ENCODE data around the gene USP47.

Gene USP47

DNA sequence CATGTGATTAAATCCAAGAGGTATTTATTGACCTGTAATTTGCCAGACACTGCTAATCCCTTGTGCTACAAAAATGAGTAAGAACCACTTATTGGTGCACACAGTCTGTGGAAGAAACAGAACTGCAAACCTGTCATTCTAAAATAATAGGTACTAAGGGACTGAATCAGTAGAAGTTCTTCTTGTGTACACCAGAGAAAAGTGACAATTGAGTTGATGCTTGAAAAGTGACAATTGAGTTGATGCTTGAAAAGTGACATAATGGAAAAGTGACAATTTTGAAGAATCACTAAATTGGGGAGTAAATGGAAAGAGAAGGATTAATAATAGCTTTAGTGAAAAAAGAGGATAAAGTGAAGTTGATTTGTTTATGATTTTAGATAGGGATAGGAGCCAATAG is 110.3 kb downstream of the USP47 start:
- Histone ChIP-seq H3K4me3 (ENCODE audit: low read depth, low read length) (no peak overlapping the region), H3K27ac (ENCODE audit: low read depth, low read length) (no peak overlapping the region), H3K79me2 (ENCODE audit: control insufficient read depth, insufficient read depth, low read length, unreplicated experiment) (no peaks in the 10 kb centered on the region), H3K27me3 (ENCODE audit: insufficient read depth, low read length) (no peaks in the 10 kb centered on the region), H3K4me1 (ENCODE audit: control insufficient read depth, insufficient read depth, low read length, unreplicated experiment) (no peaks in the 10 kb centered on the region), H3K36me3 (ENCODE audit: insufficient read depth, low read length) (peaks cover 48% of the 10 kb centered on the region), H2AFZ (ENCODE audit: low read length, unreplicated experiment) (no peak overlapping the region)

DNA sequence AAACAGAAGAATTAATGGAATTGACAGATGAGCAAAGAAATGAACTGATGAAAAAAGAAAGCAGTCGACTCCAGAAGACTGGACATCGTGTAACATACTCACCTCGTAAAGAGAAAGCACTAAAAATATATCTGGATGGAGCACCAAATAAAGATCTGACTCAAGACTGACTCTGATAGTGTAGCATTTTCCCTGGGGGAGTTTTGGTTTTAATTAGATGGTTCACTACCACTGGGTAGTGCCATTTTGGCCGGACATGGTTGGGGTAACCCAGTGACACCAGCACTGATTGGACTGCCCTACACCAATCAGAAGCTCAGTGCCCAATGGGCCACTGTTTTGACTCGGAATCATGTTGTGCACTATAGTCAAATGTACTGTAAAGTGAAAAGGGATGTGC is 114.2 kb downstream of the USP47 start:
- Histone ChIP-seq H3K79me2 (ENCODE audit: control insufficient read depth, insufficient read depth, low read length, unreplicated experiment) (no peaks in the 10 kb centered on the region), H3K4me1 (ENCODE audit: control insufficient read depth, insufficient read depth, low read length, unreplicated experiment) (no peaks in the 10 kb centered on the region), H2AFZ (ENCODE audit: low read length, unreplicated experiment) (no peak overlapping the region), H3K27me3 (ENCODE audit: insufficient read depth, low read length) (no peaks in the 10 kb centered on the region), H3K36me3 (ENCODE audit: insufficient read depth, low read length) (peaks cover 28% of the 10 kb centered on the region), H3K27ac (ENCODE audit: low read depth, low read length) (no peak overlapping the region), H3K4me3 (ENCODE audit: low read depth, low read length) (no peak overlapping the region)

DNA sequence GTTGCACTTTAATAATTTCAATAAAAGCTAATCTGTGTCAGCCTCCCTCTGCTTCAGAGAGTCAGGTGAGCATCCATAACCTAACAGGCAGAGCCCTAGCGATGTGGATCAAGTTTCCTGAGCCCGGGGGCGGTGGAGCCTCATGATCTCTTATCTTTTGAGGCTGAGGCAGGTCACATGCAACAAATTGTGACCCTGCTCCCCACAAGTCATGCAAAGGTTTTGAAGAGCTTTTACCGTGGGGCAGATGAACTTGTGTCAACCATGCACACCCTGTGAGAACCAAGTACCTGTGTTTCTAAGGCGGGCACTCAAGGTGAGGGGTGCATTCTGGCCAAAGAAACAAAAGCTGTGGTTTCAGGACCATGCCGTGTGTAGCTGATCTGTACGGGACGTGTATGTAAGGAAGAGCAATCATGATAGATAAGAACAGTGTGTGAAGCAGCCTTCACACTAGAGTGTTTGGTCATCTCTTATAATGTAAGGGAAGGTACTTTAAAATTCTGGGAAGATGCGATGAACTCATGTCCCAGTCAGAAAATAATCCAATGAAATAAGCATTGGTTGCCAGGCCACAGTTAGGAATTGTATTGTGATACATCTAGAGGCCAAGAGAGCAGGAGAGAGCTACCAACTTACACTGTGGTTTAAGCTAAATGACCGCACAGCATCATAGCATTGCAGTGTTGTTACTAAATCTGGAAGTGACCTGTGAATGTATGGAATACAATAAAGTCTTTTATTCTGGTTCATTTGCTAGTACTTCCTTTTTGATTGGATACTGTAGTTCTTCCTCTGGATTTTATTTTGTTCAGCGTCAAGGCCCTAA is 116.8 kb downstream of the USP47 start:
- Histone ChIP-seq H3K27me3 (ENCODE audit: insufficient read depth, low read length) (no peaks in the 10 kb centered on the region), H3K4me1 (ENCODE audit: control insufficient read depth, insufficient read depth, low read length, unreplicated experiment) (no peaks in the 10 kb centered on the region), H3K4me3 (ENCODE audit: low read depth, low read length) (no peak overlapping the region), H3K79me2 (ENCODE audit: control insufficient read depth, insufficient read depth, low read length, unreplicated experiment) (no peaks in the 10 kb centered on the region), H3K27ac (ENCODE audit: low read depth, low read length) (no peak overlapping the region), H3K36me3 (ENCODE audit: insufficient read depth, low read length) (peaks cover 18% of the 10 kb centered on the region), H2AFZ (ENCODE audit: low read length, unreplicated experiment) (no peak overlapping the region)

GRCh38 chr11:11959601-11960000 is 117.8 kb downstream of the USP47 start:
- Histone ChIP-seq H3K27ac (ENCODE audit: low read depth, low read length) (no peak overlapping the region), H2AFZ (ENCODE audit: low read length, unreplicated experiment) (no peak overlapping the region), H3K4me1 (ENCODE audit: control insufficient read depth, insufficient read depth, low read length, unreplicated experiment) (no peaks in the 10 kb centered on the region), H3K79me2 (ENCODE audit: control insufficient read depth, insufficient read depth, low read length, unreplicated experiment) (no peaks in the 10 kb centered on the region), H3K27me3 (ENCODE audit: insufficient read depth, low read length) (no peaks in the 10 kb centered on the region), H3K36me3 (ENCODE audit: insufficient read depth, low read length) (peaks cover 18% of the 10 kb centered on the region), H3K4me3 (ENCODE audit: low read depth, low read length) (no peak overlapping the region)

GRCh38 chr11:11960687-11961086 is 118.9 kb downstream of the USP47 start:
- Histone ChIP-seq H2AFZ (ENCODE audit: low read length, unreplicated experiment) (no peak overlapping the region), H3K79me2 (ENCODE audit: control insufficient read depth, insufficient read depth, low read length, unreplicated experiment) (no peaks in the 10 kb centered on the region), H3K27ac (ENCODE audit: low read depth, low read length) (no peak overlapping the region), H3K4me1 (ENCODE audit: control insufficient read depth, insufficient read depth, low read length, unreplicated experiment) (no peaks in the 10 kb centered on the region), H3K4me3 (ENCODE audit: low read depth, low read length) (no peak overlapping the region), H3K36me3 (ENCODE audit: insufficient read depth, low read length) (peaks cover 9% of the 10 kb centered on the region; the same call in 1 of the 2 replicates), H3K27me3 (ENCODE audit: insufficient read depth, low read length) (no peaks in the 10 kb centered on the region)

DNA sequence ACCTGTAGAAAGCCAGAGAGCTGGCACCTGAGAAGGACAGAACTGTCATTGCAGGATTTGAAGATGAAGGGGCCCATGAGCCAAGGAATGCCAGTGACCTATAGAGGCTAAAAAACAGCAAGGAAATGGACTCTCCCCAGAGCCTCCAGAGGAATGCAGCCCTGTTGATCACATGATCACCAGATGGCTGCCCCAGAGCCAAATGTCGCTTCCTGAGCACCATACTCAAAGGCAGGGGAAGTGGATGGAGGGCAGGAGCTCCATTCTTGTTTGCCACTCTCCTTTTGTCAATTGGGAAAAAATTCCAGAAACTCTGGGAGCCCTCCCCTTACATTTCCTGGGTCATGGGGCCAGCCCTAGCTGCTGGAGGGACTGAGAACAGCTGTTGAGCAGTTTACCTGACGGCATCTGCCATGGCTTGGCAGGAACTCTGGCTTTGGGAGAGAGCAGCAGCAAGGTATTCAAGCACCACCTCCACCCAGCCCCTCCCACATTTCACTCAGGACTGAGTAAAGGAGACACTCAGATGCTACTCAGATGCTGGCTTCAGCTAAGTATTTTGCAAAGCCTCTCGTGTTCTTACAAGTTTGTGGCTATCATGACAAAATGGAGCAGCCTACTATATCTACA is 119.7 kb downstream of the USP47 start:
- no peak overlapping the region for H3K27ac ChIP-seq (ENCODE audit: low read depth, low read length)
- no peaks in the 10 kb centered on the region for H3K79me2 ChIP-seq (ENCODE audit: control insufficient read depth, insufficient read depth, low read length, unreplicated experiment)
- H3K4me3 ChIP-seq (ENCODE audit: low read depth, low read length): no peak overlapping the region
- peaks cover 1% of the 10 kb centered on the region; the same call in 1 of the 2 replicates for H3K36me3 ChIP-seq (ENCODE audit: insufficient read depth, low read length)
- no peaks in the 10 kb centered on the region for H3K4me1 ChIP-seq (ENCODE audit: control insufficient read depth, insufficient read depth, low read length, unreplicated experiment)
- H3K27me3 ChIP-seq (ENCODE audit: insufficient read depth, low read length): no peaks in the 10 kb centered on the region
- no peak overlapping the region for H2AFZ ChIP-seq (ENCODE audit: low read length, unreplicated experiment)

DNA sequence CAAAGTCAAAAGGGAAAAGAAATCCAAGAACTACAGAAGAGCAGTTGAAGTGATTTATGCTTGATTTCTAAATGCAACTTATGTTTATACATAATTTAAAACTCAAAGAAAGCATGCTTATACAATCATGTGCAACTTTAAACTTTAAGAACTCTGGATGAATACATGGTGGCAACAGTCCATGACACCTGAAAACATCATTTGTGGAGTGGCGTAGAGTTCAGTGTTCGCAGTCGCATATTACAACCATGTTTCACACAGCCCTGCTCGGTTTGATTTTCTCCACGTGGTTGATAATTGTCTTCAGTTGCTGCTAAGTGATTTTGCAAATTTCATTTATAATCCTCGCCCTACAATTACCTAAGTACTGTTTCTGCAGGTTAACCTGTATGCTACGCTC is 121.3 kb downstream of the USP47 start:
- no peaks in the 10 kb centered on the region for H3K4me1 ChIP-seq (ENCODE audit: control insufficient read depth, insufficient read depth, low read length, unreplicated experiment)
- no peak overlapping the region for H3K4me3 ChIP-seq (ENCODE audit: low read depth, low read length)
- no peaks in the 10 kb centered on the region for H3K27me3 ChIP-seq (ENCODE audit: insufficient read depth, low read length)
- H3K36me3 ChIP-seq (ENCODE audit: insufficient read depth, low read length): no peaks in the 10 kb centered on the region
- no peak overlapping the region for H2AFZ ChIP-seq (ENCODE audit: low read length, unreplicated experiment)
- no peak overlapping the region for H3K27ac ChIP-seq (ENCODE audit: low read depth, low read length)
- H3K79me2 ChIP-seq (ENCODE audit: control insufficient read depth, insufficient read depth, low read length, unreplicated experiment): no peaks in the 10 kb centered on the region

DNA sequence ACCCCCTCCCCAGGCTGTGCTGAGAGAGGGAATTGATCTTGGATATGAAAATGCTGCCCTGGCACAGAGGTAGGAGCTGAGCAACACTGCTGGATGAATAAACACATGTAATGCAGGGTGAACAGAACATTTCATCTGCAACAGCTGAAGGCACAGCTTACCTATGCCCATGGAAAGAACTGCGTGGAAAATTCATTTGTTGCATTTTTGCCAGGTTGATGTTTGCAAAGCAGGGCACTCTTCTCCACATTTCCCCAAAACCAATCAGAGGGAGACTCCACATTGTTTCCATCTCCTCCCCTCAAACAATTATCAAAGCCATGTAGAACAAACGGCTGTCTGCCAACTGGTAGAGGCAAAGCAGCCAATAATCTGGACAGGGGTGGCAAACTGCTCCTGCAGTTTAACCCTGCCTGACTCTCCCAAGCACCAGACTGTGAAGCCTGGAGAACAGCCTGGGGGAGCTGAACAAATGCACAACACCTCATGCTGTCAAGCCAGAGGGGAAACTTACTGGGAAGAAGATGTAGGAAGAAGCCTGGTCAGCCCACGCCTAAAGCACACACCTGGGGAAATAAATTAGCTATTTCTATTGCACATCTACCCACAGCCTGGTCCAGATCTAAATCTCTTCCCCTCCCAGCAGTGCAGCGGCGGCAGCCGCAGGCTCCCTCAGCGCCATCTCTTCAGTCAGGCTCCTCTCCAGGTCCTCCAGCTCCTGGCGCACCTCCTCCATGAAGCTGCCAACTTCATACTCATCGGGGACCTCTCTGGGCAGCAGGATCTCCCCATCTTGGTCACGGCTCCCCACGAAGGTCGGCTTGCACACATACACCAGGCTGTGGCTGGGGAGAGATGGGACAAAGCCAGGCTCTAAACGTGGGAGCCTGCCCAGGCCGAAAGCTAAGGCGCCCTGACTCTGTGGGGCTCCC is 122.3 kb downstream of the USP47 start:
- Histone ChIP-seq H3K79me2 (ENCODE audit: control insufficient read depth, insufficient read depth, low read length, unreplicated experiment) (no peaks in the 10 kb centered on the region), H3K27me3 (ENCODE audit: insufficient read depth, low read length) (no peaks in the 10 kb centered on the region), H3K4me1 (ENCODE audit: control insufficient read depth, insufficient read depth, low read length, unreplicated experiment) (no peaks in the 10 kb centered on the region), H3K36me3 (ENCODE audit: insufficient read depth, low read length) (no peaks in the 10 kb centered on the region), H2AFZ (ENCODE audit: low read length, unreplicated experiment) (no peak overlapping the region), H3K27ac (ENCODE audit: low read depth, low read length) (no peak overlapping the region), H3K4me3 (ENCODE audit: low read depth, low read length) (no peak overlapping the region)

GRCh38 chr11:11964774-11965150 is 123.0 kb downstream of the USP47 start:
- H3K4me1 ChIP-seq (ENCODE audit: control insufficient read depth, insufficient read depth, low read length, unreplicated experiment): no peaks in the 10 kb centered on the region
- no peaks in the 10 kb centered on the region for H3K27me3 ChIP-seq (ENCODE audit: insufficient read depth, low read length)
- H3K4me3 ChIP-seq (ENCODE audit: low read depth, low read length): no peak overlapping the region
- H3K36me3 ChIP-seq (ENCODE audit: insufficient read depth, low read length): no peaks in the 10 kb centered on the region
- no peak overlapping the region for H3K27ac ChIP-seq (ENCODE audit: low read depth, low read length)
- no peak overlapping the region for H2AFZ ChIP-seq (ENCODE audit: low read length, unreplicated experiment)
- no peaks in the 10 kb centered on the region for H3K79me2 ChIP-seq (ENCODE audit: control insufficient read depth, insufficient read depth, low read length, unreplicated experiment)

GRCh38 chr11:11965192-11965591 is 123.4 kb downstream of the USP47 start:
- Histone ChIP-seq H3K27me3 (ENCODE audit: insufficient read depth, low read length) (no peaks in the 10 kb centered on the region), H3K4me3 (ENCODE audit: low read depth, low read length) (no peak overlapping the region), H3K4me1 (ENCODE audit: control insufficient read depth, insufficient read depth, low read length, unreplicated experiment) (no peaks in the 10 kb centered on the region), H3K79me2 (ENCODE audit: control insufficient read depth, insufficient read depth, low read length, unreplicated experiment) (no peaks in the 10 kb centered on the region), H3K27ac (ENCODE audit: low read depth, low read length) (no peak overlapping the region), H2AFZ (ENCODE audit: low read length, unreplicated experiment) (no peak overlapping the region), H3K36me3 (ENCODE audit: insufficient read depth, low read length) (no peaks in the 10 kb centered on the region)

All from ACC112 (cell line).